GM21515 (cell line): Measurements from ENCODE around the gene FIP1L1.

ENCODE experiments used
- ATAC-seq: cut with Tn5 transposase; IDR thresholded peaks from one replicate; pipeline ENCODE4 v1.9.1; 2021; ENCODE audit not compliant: unreplicated experiment

Gene FIP1L1

GRCh38 chr4:53499791-53500190 lies 122.3 kb downstream of the FIP1L1 start:
- no peak for ATAC-seq

- ATAC-seq = no peak
These were observed 123.1 kb downstream of the FIP1L1 start for GRCh38 chr4:53500546-53500945.

- no peak for ATAC-seq
These were observed 124.1 kb downstream of the FIP1L1 start for GRCh38 chr4:53501561-53501960.

GRCh38 chr4:53502094-53502493 lies 124.7 kb downstream of the FIP1L1 start:
- no peak for ATAC-seq

GRCh38 chr4:53505947-53506346 lies 128.5 kb downstream of the FIP1L1 start:
- no peak for ATAC-seq

GRCh38 chr4:53507058-53507457 lies 129.6 kb downstream of the FIP1L1 start:
- ATAC-seq = no peak

- ATAC-seq = no peak
These were observed 130.3 kb downstream of the FIP1L1 start for GRCh38 chr4:53507671-53508286.

- ATAC-seq = no peak
These were observed 131.0 kb downstream of the FIP1L1 start for GRCh38 chr4:53508446-53508845.

GRCh38 chr4:53510321-53510720 lies 132.9 kb downstream of the FIP1L1 start:
- ATAC-seq = no peak
